Glomerular visceral epithelial cell (primary cell): Measurements from ENCODE around the gene OPTC.
"Not testable (repeated sequence)": the region's sequence is repeated elsewhere in the genome, so short reads cannot be mapped to it uniquely, and the experiment has no call there.

ENCODE experiments used
- DNase-seq: peaks from one replicate; pipeline ENCODE4 v3.0.0-alpha.2; 2016; ENCODE audit errors: extremely low spot score

The OPTC gene

DNA sequence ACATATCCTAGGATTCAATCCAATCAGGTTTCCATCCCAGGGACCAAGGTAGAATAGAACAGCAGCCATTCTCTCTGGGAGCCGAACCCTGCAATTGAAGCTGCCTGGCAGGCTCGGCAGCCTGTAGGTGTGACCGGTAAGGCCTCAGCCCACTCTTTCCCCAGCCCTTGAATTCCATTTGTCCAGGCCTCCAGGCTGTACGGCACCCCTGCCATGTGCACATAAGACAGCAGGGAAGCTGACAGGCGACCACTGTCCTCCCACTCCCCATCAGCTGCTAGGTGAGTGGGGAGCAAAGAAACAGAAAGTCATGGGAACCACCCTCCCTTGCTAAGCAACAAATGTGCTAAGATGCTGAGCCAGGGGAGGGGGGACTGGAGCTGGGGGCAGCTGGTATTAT is 23.0 kb downstream of the OPTC start:
- no peak for DNase-seq

DNA sequence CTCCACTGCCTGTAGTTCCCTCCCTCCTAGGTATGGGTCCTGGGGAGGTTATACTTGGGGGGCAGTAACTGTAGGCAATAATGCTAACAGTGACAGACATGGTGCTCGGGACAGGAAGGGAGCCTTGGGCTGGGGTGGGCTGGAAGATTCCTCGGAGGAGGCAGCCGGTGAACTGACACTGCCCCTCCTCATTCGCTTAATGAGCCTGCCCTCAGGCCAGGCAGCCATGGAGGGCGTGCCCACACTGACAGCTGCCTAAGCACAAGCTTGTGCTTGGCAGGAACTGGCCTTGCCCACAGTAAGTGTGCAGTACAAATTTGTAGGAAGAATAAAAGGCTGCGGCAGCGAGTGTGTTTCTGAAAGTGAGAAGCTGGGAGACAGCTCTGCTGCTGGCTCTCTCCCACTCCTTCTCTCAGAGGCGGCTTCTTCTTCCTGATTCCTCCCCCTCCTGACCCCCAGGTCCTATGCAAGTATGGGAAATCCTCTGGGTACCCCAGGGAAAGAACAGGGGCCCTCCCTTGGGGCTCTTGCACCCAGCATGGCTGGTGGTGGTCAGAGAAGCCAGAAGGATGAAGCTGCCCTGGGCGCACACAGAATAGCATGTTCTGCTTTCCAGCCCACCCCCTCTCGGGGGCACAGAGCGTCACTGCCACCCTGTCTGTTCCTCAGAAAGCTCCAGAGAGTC is 23.6 kb downstream of the OPTC start:
- no peak for DNase-seq

DNA sequence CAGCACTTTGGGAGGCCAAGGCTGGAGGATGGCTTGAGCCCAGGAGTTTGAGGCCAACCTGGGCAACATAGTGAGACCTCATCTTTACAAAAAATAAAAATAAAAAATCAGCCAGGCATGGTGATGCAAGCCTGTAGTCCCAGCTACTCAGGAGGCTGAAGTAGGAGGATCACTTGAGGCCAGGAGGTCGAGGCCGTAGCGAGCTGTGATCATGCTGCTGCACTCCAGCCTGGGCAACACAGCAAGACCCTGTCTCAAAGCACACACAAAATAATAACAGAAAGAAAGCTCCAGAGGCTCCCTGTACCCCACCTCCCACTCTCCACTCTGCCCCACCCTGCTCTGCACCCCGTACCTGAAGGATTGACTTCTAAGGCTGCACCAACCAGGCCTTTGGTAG is 24.2 kb downstream of the OPTC start:
- DNase-seq: not testable (repeated sequence)

DNA sequence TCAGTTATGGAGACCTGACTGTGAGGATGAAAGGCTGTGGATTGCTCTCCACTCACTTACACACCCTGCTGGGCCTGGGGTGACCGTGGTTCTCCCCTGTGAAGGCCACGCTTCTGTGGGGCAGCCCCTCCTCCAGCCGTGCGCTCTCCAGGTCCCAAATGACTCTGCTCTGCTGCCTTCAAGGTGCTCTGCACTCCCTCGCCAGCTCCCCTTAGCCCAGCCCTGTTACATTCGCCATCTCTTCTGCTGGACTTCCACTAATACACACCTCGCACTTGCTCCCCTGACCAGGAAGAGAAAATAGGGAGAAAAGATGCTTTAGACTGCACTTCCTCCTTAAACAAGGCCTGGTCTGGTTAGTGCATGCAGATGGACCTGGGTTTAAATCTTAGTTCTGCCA is 24.6 kb downstream of the OPTC start:
- no peak for DNase-seq

DNA sequence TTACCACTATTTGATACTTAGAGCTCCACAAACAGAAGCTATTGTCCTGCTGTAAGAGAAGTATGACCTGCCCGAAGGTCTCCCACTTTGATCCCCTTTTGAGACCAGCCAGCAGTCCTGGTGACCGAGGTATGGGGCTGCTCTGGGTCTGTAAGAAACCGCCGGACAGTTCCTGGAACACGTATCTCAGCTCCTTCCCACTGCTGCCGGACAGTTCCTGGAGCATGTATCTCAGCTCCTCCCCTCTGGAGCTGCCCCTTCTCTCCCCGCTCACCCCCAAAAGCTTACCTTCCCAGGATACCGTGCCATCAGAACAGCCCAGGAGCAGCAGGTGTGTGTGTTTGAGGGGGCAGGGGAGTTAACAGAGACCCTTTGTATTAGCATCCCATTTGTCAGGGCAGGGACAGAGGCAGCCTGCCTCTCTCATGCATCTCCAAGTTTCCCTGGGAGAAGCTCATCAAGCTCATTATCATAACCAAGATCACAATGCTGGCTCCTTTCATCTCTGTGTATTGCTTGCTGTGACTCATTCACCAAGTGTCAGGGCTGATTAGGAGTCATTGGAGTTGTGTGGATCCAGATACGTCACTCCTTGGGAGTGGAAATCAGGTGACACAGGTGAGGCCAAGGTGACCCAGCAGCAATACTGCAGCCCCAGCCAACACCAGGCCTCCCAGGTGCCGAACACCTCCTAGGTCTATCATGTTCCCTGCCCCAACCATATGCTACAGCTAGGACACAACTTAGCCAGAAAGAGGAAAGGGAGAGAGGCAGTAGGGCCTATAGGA is 25.3 kb downstream of the OPTC start:
- DNase-seq: no peak

DNA sequence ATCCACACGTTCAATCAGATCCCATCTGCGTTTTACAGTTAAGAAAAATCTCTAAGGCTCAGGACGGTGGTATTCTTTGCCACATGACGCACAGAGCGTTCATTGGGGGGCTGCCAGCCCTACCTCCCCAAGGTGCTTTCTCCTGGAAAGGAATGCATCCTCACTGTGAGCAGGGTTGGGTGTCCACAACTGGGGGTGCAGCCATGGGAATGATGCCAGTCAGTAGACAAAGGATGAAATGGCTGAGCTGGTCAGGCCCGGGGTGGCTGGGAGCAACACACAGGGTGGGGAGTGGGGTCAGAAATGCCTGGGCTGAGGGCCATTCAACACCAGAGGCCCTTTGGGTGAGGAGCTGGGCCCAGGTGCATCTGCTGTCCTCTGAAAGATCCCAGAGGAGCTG is 25.9 kb downstream of the OPTC start:
- no peak for DNase-seq

DNA sequence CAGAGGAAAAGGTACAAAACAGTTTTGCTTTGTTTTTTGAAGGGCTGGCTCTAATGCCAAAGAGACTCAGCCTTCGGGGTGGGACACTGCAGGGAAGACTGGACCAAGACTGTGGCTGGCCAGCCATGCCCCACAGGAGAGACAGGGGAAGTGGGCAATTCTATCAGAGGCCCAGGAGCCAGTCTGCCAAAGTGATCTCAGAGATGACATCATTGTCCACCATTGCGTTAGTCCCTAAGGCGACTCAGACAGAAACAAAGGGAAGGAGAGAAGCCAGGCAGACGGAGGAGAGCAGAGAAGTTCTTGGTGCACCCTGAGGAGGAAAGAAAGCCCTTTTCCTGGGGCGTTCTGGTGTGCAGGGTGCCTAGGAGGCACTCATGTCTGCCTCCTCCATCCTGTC is 26.4 kb downstream of the OPTC start:
- peak; percentile 55 for DNase-seq

DNA sequence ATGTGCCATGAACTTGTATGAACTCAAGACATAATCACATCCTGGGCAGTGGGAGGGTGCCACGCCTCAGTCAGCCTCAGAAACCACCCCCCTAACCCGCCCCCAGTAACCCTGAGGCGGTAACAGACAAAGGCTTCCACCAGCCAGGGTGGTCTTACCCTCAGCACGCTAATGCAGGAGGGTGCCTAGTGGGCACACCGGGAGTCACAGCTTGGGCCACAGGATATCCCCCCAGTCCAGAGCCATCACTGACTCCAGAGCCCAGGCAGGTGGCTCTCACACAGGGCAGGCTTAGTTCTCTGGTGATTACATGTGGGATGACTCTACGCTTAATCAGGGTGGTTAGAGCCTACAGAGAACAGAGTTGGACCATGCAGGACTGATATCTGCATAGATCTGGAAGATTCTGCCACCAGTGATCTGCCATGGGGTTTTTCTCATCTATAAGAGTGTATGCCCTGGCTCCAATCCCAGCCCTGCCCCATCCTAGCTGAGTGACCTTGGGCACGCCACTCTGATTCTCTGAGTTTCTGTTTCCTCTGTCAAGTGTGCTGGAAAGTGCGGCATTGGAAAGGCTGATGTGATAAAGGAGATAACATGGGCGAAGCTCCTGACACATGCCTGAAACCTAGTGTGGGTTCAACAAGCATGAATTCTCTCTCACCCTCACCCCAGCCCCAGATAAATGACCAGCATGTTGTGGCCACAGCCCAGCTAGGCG is 27.3 kb downstream of the OPTC start:
- DNase-seq: no peak

GRCh38 chr1:203521812-203522211 is 27.9 kb downstream of the OPTC start:
- no peak for DNase-seq

DNA sequence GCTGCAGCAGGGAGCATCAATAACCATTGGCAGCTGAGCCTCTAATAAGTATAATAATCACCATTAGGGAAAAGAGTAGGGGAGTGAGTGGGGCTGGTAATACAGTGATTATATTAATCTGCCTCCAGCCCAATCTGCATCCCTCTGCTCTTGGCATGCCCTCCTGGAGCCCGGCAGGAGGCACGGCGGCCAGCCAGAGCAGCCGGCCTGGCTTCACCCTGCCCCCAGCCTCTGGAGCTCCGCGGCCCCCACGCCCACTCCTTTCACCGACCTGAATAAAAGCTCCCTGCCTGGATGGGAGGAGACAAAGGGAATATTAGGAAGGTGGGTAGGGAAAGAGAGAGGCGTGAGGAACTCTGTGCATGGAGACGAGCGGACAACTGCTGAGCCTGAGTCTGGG is 28.3 kb downstream of the OPTC start:
- DNase-seq: no peak

DNA sequence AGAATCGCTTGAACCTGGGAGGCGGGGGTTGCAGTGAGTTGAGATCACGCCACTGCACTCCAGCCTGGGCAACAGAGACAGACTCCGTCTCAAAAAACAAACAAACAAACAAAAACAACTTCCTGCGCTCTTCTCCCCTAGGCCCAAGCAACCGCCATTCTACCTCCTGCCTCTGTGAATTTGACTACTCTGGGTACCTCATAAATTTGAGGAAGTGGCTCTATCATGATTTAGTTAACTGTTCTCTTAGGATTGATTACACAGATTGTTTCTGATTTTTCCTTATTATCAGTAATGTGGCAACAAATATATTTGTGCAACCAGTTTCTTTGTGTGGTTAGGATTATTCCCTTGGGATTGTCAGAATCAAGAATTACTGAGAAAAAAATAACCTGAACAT is 29.7 kb downstream of the OPTC start:
- no peak for DNase-seq

- DNase-seq: no peak
Observed at GRCh38 chr1:203524152-203524551, 30.2 kb downstream of the OPTC start.

- DNase-seq: no peak
Observed at GRCh38 chr1:203524824-203525223, 30.9 kb downstream of the OPTC start.

DNA sequence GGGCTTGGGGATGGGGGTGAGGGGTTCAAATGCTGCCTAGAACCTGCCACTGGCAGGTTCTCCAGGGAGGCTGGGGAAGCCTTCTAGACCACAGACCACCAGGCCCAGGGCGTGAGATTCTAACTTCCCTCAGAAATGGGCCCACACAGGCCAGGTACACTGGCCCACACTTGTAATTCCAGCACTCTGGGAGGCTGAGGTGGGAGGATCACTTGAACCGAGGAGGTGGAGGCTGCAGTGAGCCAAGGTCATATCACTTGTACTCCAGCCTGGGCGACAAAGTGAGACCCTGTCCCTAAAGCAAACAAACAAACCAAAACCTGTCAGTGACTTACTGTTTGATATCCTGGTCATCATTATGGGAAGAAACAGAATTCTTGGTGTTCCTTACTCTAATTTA is 31.7 kb downstream of the OPTC start:
- DNase-seq: no peak

- no peak for DNase-seq
Observed at GRCh38 chr1:203526130-203526529, 32.2 kb downstream of the OPTC start.

DNA sequence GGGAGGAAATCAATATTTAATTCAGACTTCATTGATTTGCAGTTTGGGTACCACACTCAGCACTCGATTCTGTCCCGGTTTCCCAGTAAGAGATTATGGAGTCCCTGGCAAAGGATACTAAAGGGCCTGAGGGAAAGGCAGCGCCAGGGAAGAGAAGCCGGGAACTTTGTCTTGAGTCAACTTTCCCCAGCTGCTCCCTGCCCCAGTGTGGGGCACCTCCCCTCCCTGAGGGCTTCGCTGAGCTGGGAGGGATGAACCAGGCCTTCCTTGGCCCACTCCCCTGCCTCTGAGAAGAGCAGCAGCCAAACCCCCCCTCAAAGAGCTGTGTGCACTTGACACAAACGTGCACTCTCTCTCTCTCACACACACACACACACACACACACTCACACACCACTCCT is 32.6 kb downstream of the OPTC start:
- DNase-seq: no peak

GRCh38 chr1:203527013-203527412 is 33.1 kb downstream of the OPTC start:
- no peak for DNase-seq

- no peak for DNase-seq
Observed at GRCh38 chr1:203528063-203528462, 34.1 kb downstream of the OPTC start.

GRCh38 chr1:203528976-203529835 is 35.3 kb downstream of the OPTC start:
- no peak for DNase-seq

- no peak for DNase-seq
Observed at GRCh38 chr1:203531063-203531462, 37.1 kb downstream of the OPTC start.

- no peak for DNase-seq
Observed at GRCh38 chr1:203534012-203534411, 40.1 kb downstream of the OPTC start.

DNA sequence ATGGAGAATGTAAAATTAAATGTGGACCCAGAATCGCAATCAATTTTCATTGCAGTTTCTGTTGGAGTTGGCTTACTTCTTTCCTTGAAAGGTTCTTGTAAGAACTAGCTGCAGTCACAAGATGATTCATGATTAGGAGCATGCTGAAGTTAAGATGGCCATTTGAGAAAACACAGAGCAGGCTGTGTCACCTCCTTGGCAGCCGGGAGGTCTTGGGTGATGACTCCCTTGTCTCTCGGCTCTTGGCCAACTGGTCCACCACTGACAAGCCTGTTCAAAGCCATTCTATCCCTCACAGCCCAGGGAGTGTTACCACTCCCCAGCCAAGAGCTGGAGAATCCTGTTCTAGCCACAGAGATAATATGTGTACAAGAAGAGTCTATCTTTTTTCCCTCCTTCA is 40.6 kb downstream of the OPTC start:
- DNase-seq: peak; percentile 87
